ENCODE results near the gene SOCS1.
"Not testable (repeated sequence)": the region's sequence is repeated elsewhere in the genome, so short reads cannot be mapped to it uniquely, and the experiment has no call there.

Gene SOCS1

DNA sequence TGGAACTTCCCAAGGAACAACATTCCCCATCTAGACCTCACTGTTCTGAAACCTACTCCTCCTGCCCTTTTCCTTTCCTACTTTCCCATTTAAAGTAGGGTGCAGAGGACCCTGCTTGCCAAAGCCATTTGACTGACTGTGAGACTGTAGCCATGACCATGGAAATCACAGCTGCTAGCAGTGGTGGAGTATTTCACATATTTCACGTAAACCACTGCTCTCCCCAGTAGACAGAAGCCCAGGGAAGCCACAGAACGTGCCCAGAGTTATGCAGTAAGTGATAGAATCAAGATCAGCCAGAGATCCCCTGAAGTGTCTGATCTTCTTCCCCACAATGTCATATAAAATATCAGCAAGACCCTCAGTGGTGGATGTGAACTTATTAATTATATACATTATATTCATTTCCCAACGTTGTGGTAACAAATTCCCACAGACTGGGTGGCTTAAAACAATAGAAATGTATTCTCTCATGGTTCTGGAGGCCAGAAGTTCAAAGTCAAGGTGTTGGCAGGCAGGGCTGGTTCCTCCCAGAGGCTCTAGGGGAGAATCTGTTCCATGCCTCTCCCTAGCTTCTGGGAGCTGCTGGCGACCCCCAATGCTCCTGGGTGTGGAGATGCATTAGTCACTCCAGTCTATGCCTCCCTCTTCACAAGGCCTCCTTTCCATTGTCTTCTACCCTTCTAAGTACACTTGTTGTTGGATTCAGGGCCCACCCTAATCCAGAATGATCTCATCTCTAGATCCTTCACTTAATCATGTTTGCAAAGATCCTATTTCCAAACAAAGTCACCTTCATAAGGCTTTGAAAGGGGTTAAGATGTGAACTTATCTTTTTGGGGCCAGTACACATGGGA, 45.9 kb upstream of the SOCS1 start:
- Histone ChIP-seq H3K9ac (ENCODE audit: low read length) (no peak overlapping the region), H4K20me1 (ENCODE audit: insufficient read depth, low read length) (no peaks in the 10 kb centered on the region), H3K36me3 (replicated peaks; ENCODE audit: insufficient read depth, low read length) (no peaks in the 10 kb centered on the region), H3K4me1 (ENCODE audit: low read length) (peaks cover 18% of the 10 kb centered on the region), H3K9me2 (replicated peaks; ENCODE audit: insufficient read depth, low read length) (no peaks in the 10 kb centered on the region), H2AFZ (ENCODE audit: low read length) (no peak overlapping the region), H3K4me2 (ENCODE audit: low read depth, low read length) (no peak overlapping the region), H3K27me3 (replicated peaks; ENCODE audit: insufficient read depth, low read length) (peaks cover 4% of the 10 kb centered on the region; the same call in 1 of the 2 replicates), H3K79me2 (ENCODE audit: low read length) (no peaks in the 10 kb centered on the region), H3K27ac (ENCODE audit: low read length) (no peak overlapping the region), H3K9me3 (replicated peaks; ENCODE audit: insufficient read depth, low read length) (no peaks in the 10 kb centered on the region), H3K4me3 (ENCODE audit: low read length) (no peak overlapping the region), H3F3A (ENCODE audit: insufficient read depth, low read length) (peaks cover 9% of the 10 kb centered on the region; the same call in 1 of the 2 replicates)
- TF ChIP-seq EZH2phosphoT487 (IDR thresholded peaks at IDR 0.05; ENCODE audit: low read length) (no peak), EZH2 (optimal IDR thresholded peaks at IDR 0.05; ENCODE audit: low read depth, low read length) (no peak)
- TF ChIP-seq, protein P1, sequence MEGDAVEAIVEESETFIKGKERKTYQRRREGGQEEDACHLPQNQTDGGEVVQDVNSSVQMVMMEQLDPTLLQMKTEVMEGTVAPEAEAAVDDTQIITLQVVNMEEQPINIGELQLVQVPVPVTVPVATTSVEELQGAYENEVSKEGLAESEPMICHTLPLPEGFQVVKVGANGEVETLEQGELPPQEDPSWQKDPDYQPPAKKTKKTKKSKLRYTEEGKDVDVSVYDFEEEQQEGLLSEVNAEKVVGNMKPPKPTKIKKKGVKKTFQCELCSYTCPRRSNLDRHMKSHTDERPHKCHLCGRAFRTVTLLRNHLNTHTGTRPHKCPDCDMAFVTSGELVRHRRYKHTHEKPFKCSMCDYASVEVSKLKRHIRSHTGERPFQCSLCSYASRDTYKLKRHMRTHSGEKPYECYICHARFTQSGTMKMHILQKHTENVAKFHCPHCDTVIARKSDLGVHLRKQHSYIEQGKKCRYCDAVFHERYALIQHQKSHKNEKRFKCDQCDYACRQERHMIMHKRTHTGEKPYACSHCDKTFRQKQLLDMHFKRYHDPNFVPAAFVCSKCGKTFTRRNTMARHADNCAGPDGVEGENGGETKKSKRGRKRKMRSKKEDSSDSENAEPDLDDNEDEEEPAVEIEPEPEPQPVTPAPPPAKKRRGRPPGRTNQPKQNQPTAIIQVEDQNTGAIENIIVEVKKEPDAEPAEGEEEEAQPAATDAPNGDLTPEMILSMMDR (IDR thresholded peaks at IDR 0.05; ENCODE audit: low read length): no peak
- no peak for DNase-seq

DNA sequence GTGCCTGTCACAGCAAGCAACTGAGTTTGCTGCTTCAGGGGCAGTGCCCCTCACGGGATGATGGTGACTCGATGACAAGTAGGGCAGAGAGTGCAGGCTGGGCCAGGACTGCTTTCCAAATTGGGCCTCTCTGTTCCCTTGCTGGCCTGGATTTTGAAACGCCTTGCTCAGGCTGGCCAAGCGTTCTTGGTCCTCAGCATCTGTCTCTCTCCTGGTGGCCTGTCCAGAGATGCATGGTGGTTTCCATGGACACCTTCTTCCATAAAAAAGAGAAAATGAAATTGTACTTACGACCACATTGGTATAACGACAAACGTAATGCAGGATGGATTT, 44.5 kb upstream of the SOCS1 start:
- H2AFZ ChIP-seq (ENCODE audit: low read length): no peak overlapping the region
- TF ChIP-seq EZH2phosphoT487 (IDR thresholded peaks at IDR 0.05; ENCODE audit: low read length) (no peak), EZH2 (optimal IDR thresholded peaks at IDR 0.05; ENCODE audit: low read depth, low read length) (no peak)
- TF ChIP-seq, protein P1 (IDR thresholded peaks at IDR 0.05; ENCODE audit: low read length): no peak
- H3K9me2 ChIP-seq (replicated peaks; ENCODE audit: insufficient read depth, low read length): no peaks in the 10 kb centered on the region
- peaks cover 18% of the 10 kb centered on the region for H3K27me3 ChIP-seq (replicated peaks; ENCODE audit: insufficient read depth, low read length)
- H3K4me1 ChIP-seq (ENCODE audit: low read length): peaks cover 21% of the 10 kb centered on the region
- H3F3A ChIP-seq (ENCODE audit: insufficient read depth, low read length): peaks cover 9% of the 10 kb centered on the region; the same call in 1 of the 2 replicates
- H3K27ac ChIP-seq (ENCODE audit: low read length): no peak overlapping the region
- no peaks in the 10 kb centered on the region for H4K20me1 ChIP-seq (ENCODE audit: insufficient read depth, low read length)
- H3K9me3 ChIP-seq (replicated peaks; ENCODE audit: insufficient read depth, low read length): no peaks in the 10 kb centered on the region
- no peak for DNase-seq
- H3K79me2 ChIP-seq (ENCODE audit: low read length): no peaks in the 10 kb centered on the region
- no peaks in the 10 kb centered on the region for H3K36me3 ChIP-seq (replicated peaks; ENCODE audit: insufficient read depth, low read length)
- H3K9ac ChIP-seq (ENCODE audit: low read length): no peak overlapping the region
- H3K4me2 ChIP-seq (ENCODE audit: low read depth, low read length): no peak overlapping the region
- H3K4me3 ChIP-seq (ENCODE audit: low read length): no peak overlapping the region

DNA sequence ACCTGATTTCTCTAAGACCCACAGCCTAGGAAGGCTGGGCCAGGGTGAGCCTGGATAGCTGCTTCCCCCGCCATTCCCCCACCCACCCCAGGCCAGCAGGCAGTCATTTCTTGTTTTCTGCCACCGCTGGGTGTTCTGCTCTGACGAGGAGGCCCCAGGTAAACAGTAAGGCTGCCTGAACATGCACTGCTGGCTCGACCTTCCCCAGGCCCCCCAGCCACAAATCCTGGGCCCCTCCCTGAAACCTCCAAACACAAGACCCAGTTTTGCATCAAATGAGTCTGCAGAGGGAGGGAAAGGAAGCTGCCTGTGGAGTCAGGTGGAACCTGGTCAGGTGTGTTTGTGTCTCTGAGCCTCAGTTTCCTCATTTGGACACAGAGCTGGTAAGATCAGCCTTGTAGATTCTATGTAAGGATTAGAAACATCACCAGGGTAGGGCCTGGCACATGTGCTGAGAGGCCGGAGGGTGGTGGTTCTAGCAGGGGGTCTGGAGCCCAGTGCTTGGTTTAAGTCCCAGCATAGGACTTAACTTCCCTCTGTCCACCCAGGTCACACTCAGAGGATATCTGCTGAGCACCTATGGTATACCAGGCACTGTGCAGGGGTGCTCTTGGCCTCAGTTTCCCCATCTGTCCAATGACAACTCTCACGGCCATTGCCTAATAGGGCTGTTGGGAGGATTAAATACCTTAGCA, 44.0 kb upstream of the SOCS1 start:
- Histone ChIP-seq H3K79me2 (ENCODE audit: low read length) (no peaks in the 10 kb centered on the region), H3K27ac (ENCODE audit: low read length) (no peak overlapping the region), H3K4me3 (ENCODE audit: low read length) (no peak overlapping the region), H2AFZ (ENCODE audit: low read length) (no peak overlapping the region), H3K9me2 (replicated peaks; ENCODE audit: insufficient read depth, low read length) (no peaks in the 10 kb centered on the region), H3K4me2 (ENCODE audit: low read depth, low read length) (no peak overlapping the region), H3K27me3 (replicated peaks; ENCODE audit: insufficient read depth, low read length) (peaks cover 23% of the 10 kb centered on the region), H4K20me1 (ENCODE audit: insufficient read depth, low read length) (no peaks in the 10 kb centered on the region), H3F3A (ENCODE audit: insufficient read depth, low read length) (peaks cover 9% of the 10 kb centered on the region; the same call in 1 of the 2 replicates), H3K4me1 (ENCODE audit: low read length) (peaks cover 21% of the 10 kb centered on the region), H3K9ac (ENCODE audit: low read length) (no peak overlapping the region), H3K9me3 (replicated peaks; ENCODE audit: insufficient read depth, low read length) (no peaks in the 10 kb centered on the region), H3K36me3 (replicated peaks; ENCODE audit: insufficient read depth, low read length) (no peaks in the 10 kb centered on the region)
- DNase-seq: no peak
- TF ChIP-seq, protein P1 (IDR thresholded peaks at IDR 0.05; ENCODE audit: low read length): no peak
- no peak for TF ChIP-seq EZH2 (optimal IDR thresholded peaks at IDR 0.05; ENCODE audit: low read depth, low read length)
- TF ChIP-seq EZH2phosphoT487 (IDR thresholded peaks at IDR 0.05; ENCODE audit: low read length): no peak

DNA sequence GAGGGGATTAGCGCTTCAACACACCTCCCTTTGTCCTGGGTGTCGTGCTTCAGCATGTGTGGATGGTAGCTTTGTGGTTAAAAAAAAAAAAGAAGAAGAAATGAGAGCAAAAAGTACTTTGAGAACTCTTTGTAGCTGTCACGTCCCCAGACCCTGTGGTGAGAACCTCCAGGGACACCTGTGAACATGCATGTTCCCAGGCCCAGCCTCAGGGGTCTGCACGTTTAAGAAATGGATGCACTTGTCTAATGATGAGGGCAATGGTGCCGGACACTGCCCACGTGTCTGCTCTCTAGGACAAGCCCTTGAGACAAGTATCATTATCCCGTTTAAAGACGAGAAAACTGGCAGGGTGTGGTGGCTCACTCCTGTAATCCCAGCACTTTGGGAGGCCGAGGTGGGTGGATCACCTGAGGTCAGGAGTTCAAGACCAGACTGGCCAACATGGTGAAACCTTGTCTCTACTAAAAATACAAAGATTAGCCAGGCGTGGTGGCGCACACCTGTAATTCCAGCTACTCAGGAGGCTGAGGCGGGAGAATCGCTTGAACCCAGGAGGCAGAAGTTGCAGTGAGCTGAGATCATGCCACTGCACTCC, 43.0 kb upstream of the SOCS1 start:
- H3K9me2 ChIP-seq (replicated peaks; ENCODE audit: insufficient read depth, low read length); H3K27ac ChIP-seq (ENCODE audit: low read length); H3K4me3 ChIP-seq (ENCODE audit: low read length); DNase-seq; H4K20me1 ChIP-seq (ENCODE audit: insufficient read depth, low read length); H3F3A ChIP-seq (ENCODE audit: insufficient read depth, low read length); H3K9me3 ChIP-seq (replicated peaks; ENCODE audit: insufficient read depth, low read length); H2AFZ ChIP-seq (ENCODE audit: low read length); H3K9ac ChIP-seq (ENCODE audit: low read length); H3K36me3 ChIP-seq (replicated peaks; ENCODE audit: insufficient read depth, low read length); H3K79me2 ChIP-seq (ENCODE audit: low read length); H3K4me2 ChIP-seq (ENCODE audit: low read depth, low read length): not testable (repeated sequence)
- Histone ChIP-seq H3K27me3 (replicated peaks; ENCODE audit: insufficient read depth, low read length) (peaks cover 31% of the 10 kb centered on the region), H3K4me1 (ENCODE audit: low read length) (peaks cover 21% of the 10 kb centered on the region)

Measured in MM.1S (cell line).